Astrocyte (in vitro differentiated cells and primary cell): ENCODE data around the gene NUAK2. TPM values are rescaled to one million over a fixed set of nuclear protein-coding genes. Genes with fewer than 3 reads are reported as not detected.

Experiments
- DNase-seq: peaks from one replicate; pipeline ENCODE4 v3.0.0-alpha.2; 2010; ENCODE audit warnings: low read depth
- FAIRE-seq: peaks from 2 replicates; lab custom pipeline; 2011; peaks lifted over from hg19 to GRCh38; lab: Jason Lieb, UNC
- H2AFZ ChIP-seq: 2 replicates; pipeline ENCODE4 v1.6.0; 2012; ENCODE audit warnings: low read depth, low read length, inconsistent platforms
- H3K27ac ChIP-seq: 2 replicates; pipeline ENCODE4 v1.5.1; 2011; ENCODE audit warnings: low read depth, low read length, inconsistent platforms
- H3K27me3 ChIP-seq: 2 replicates; pipeline ENCODE4 v1.6.0; 2011; ENCODE audit warnings: low read length, inconsistent platforms; ENCODE audit not compliant: insufficient read depth
- H3K36me3 ChIP-seq: 2 replicates; pipeline ENCODE4 v1.5.1; 2011; ENCODE audit warnings: low read length, inconsistent platforms; ENCODE audit not compliant: insufficient read depth
- H3K4me1 ChIP-seq: 2 replicates; pipeline ENCODE4 v1.5.1; 2011; ENCODE audit warnings: low read length, inconsistent platforms; ENCODE audit not compliant: insufficient read depth
- H3K4me2 ChIP-seq: 2 replicates; pipeline ENCODE4 v1.6.0; 2012; ENCODE audit warnings: low read length, inconsistent platforms
- H3K4me3 ChIP-seq: 2 replicates; pipeline ENCODE4 v1.5.1; 2011; ENCODE audit warnings: low read depth, mild to moderate bottlenecking, low read length, inconsistent platforms; ENCODE audit not compliant: insufficient read depth
- H3K79me2 ChIP-seq: 2 replicates; pipeline ENCODE4 v1.6.0; 2012; ENCODE audit warnings: mild to moderate bottlenecking, low read length, inconsistent platforms; ENCODE audit not compliant: insufficient read depth
- H3K9ac ChIP-seq: 2 replicates; pipeline ENCODE4 v1.6.0; 2012; ENCODE audit warnings: mild to moderate bottlenecking, low read length, inconsistent platforms
- H3K9me3 ChIP-seq: 2 replicates; pipeline ENCODE4 v1.5.1; 2012; ENCODE audit warnings: low read depth, mild to moderate bottlenecking, low read length, inconsistent platforms; ENCODE audit not compliant: insufficient read depth
- H4K20me1 ChIP-seq: 2 replicates; pipeline ENCODE4 v1.6.0; 2012; ENCODE audit warnings: low read length, inconsistent platforms; ENCODE audit not compliant: insufficient read depth
- H3K27ac Mint-ChIP-seq: one replicate; pipeline ENCODE4 v1.8.0; 2021; ENCODE audit warnings: mild to moderate bottlenecking, mixed read lengths; ENCODE audit not compliant: unreplicated experiment
- H3K27me3 Mint-ChIP-seq: one replicate; pipeline ENCODE4 v1.8.0; 2021; ENCODE audit warnings: low read depth, mixed read lengths; ENCODE audit not compliant: unreplicated experiment
- H3K36me3 Mint-ChIP-seq: one replicate; pipeline ENCODE4 v1.8.0; 2021; ENCODE audit warnings: low read depth, mixed read lengths; ENCODE audit not compliant: unreplicated experiment
- H3K4me1 Mint-ChIP-seq: one replicate; pipeline ENCODE4 v1.8.0; 2021; ENCODE audit warnings: low read depth, mixed read lengths; ENCODE audit not compliant: unreplicated experiment
- H3K4me3 Mint-ChIP-seq: one replicate; pipeline ENCODE4 v1.8.0; 2021; ENCODE audit warnings: mild to moderate bottlenecking, moderate library complexity, mixed read lengths; ENCODE audit not compliant: unreplicated experiment
- H3K9me3 Mint-ChIP-seq: one replicate; pipeline ENCODE4 v1.8.0; 2021; ENCODE audit warnings: mild to moderate bottlenecking, mixed read lengths; ENCODE audit not compliant: unreplicated experiment
- EZH2 ChIP-seq: IDR thresholded peaks from 2 replicates; pipeline ENCODE4 v1.6.1; 2012; ENCODE audit warnings: mild to moderate bottlenecking, low read length, inconsistent platforms; ENCODE audit not compliant: insufficient read depth
- total RNA-seq: library from RNA; stranded (reverse); gene quantifications from 2 replicates; pipeline ENCODE4 v1.2.1, GENCODE V29; 2021
- TF ChIP-seq, protein P1 (sequence below): IDR thresholded peaks from 2 replicates; pipeline ENCODE4 v1.5.1; 2011; ENCODE audit warnings: low read depth, mild to moderate bottlenecking, inconsistent platforms, low read length, moderate library complexity; ENCODE audit not compliant: insufficient read depth

NUAK2 gene
- total RNA-seq, 1 donor from 2014 or later, result 49.4 TPM

DNA sequence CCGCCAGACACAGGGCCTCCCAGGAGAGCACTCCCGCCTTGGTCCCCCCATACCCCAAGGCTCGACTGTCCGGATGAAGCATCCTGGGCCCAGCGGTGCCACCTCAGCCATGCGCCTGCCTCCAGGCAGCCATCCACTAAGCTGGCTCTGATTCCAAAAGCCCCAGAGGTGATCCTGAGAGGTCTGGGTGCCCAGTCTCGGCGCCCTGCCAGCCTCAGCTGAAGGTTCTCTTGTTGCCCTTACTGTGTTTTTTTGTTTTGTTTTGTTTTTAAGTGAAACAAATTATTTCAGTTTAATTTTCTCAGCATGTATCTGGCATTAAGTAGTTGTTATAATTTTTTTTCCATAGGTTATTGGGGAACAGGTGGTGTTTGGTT lies 44.9 kb downstream of the NUAK2 start:
- H4K20me1 ChIP-seq, result no peaks in the 10 kb centered on the region
- peaks cover 7% of the 10 kb centered on the region for H3K4me1 ChIP-seq
- Mint-ChIP-seq H3K36me3 (peaks cover 4% of the 10 kb centered on the region), H3K9me3 (peaks cover 6% of the 10 kb centered on the region), H3K4me1 (peaks cover 8% of the 10 kb centered on the region), H3K4me3 (no peak overlapping the region), H3K27me3 (no peaks in the 10 kb centered on the region), H3K27ac (no peak overlapping the region)
- no peaks in the 10 kb centered on the region for H3K27me3 ChIP-seq
- H3K9ac ChIP-seq, result no peak overlapping the region
- H3K79me2 ChIP-seq, result no peaks in the 10 kb centered on the region
- TF ChIP-seq, protein P1, sequence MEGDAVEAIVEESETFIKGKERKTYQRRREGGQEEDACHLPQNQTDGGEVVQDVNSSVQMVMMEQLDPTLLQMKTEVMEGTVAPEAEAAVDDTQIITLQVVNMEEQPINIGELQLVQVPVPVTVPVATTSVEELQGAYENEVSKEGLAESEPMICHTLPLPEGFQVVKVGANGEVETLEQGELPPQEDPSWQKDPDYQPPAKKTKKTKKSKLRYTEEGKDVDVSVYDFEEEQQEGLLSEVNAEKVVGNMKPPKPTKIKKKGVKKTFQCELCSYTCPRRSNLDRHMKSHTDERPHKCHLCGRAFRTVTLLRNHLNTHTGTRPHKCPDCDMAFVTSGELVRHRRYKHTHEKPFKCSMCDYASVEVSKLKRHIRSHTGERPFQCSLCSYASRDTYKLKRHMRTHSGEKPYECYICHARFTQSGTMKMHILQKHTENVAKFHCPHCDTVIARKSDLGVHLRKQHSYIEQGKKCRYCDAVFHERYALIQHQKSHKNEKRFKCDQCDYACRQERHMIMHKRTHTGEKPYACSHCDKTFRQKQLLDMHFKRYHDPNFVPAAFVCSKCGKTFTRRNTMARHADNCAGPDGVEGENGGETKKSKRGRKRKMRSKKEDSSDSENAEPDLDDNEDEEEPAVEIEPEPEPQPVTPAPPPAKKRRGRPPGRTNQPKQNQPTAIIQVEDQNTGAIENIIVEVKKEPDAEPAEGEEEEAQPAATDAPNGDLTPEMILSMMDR, result no peak
- TF ChIP-seq EZH2, result no peak
- no peak for FAIRE-seq
- H3K4me3 ChIP-seq, result no peak overlapping the region
- H3K27ac ChIP-seq, result no peak overlapping the region
- H3K9me3 ChIP-seq, result no peaks in the 10 kb centered on the region
- no peak overlapping the region for H3K4me2 ChIP-seq
- H2AFZ ChIP-seq, result no peak overlapping the region
- no peaks in the 10 kb centered on the region for H3K36me3 ChIP-seq
- no peak for DNase-seq

DNA sequence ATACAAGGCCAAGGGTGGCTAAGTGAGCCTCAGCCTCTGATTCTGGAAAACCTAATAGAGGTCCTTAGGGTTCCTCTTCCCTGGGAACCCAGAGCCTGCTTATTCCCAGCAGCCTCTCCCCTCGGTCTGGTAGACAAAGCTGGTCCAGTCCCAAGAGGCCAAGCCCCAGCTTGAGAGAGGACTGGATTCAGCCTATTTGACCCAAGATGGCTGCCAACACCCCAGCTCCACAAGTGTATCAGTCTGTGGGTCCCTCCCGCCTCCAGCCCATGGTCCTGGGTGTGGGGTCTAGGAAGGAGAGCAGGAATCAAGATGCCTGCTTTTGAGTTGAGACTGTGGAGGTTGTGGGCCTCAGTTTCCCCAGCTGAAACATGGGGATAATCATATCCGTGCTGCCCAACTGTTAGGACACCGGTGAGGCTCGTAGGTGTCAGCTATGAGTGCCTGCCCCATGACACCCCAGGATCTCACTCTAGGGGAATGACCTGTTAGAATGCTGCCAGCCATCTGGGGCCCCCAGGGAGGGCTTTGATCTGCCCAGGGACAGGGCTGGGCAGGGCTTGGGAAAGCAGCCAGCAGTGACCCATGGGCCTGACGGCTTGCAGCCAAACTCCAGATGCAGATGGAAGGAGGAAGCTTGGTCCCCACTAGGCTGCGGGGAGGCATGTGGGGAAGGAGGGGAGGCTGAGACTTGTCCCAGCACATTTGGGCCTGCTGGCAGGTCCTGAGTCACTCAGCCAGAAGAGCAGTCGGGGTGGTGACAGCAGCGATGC lies 45.4 kb downstream of the NUAK2 start:
- Mint-ChIP-seq H3K27me3 (no peaks in the 10 kb centered on the region), H3K27ac (no peak overlapping the region), H3K4me1 (peaks cover 8% of the 10 kb centered on the region), H3K9me3 (peaks cover 3% of the 10 kb centered on the region), H3K4me3 (no peak overlapping the region), H3K36me3 (peaks cover 4% of the 10 kb centered on the region)
- Histone ChIP-seq H3K4me3 (no peak overlapping the region), H3K9ac (no peak overlapping the region), H3K79me2 (no peaks in the 10 kb centered on the region), H4K20me1 (no peaks in the 10 kb centered on the region), H3K4me1 (peaks cover 12% of the 10 kb centered on the region), H3K27me3 (no peaks in the 10 kb centered on the region), H3K4me2 (no peak overlapping the region), H3K27ac (no peak overlapping the region), H2AFZ (no peak overlapping the region), H3K36me3 (no peaks in the 10 kb centered on the region), H3K9me3 (no peaks in the 10 kb centered on the region)
- TF ChIP-seq, protein P1, result no peak
- TF ChIP-seq EZH2, result no peak
- no peak for DNase-seq
- FAIRE-seq, result no peak

DNA sequence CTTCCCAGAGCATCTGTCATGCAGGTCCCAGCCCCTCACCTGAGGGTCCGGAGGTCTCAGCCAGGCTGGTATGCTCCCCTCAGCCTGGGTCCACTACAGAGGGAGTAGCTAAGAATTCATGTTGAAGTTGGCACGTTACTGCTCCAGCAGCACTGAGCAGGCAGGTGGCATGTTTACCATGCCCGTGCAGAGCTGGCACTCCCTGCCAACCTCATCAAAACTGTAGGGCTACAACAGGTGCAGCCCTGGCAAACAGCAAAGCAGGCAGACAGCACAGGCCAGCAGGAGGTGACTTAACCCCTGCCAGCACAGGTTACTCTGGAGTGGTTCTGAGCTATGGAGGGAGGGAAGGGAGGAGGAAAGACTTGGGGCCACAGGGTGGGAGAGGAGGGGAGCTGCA lies 46.4 kb downstream of the NUAK2 start:
- H3K9ac ChIP-seq, result no peak overlapping the region
- Mint-ChIP-seq H3K4me3 (no peak overlapping the region), H3K9me3 (no peaks in the 10 kb centered on the region), H3K4me1 (peaks cover 11% of the 10 kb centered on the region), H3K27me3 (no peaks in the 10 kb centered on the region), H3K27ac (no peak overlapping the region), H3K36me3 (peaks cover 9% of the 10 kb centered on the region)
- no peak for TF ChIP-seq EZH2
- TF ChIP-seq, protein P1, result no peak
- DNase-seq, result no peak
- no peak overlapping the region for H3K27ac ChIP-seq
- H3K4me1 ChIP-seq, result peaks cover 19% of the 10 kb centered on the region
- no peak overlapping the region for H3K4me3 ChIP-seq
- no peaks in the 10 kb centered on the region for H3K36me3 ChIP-seq
- no peak overlapping the region for H2AFZ ChIP-seq
- no peaks in the 10 kb centered on the region for H3K79me2 ChIP-seq
- no peak for FAIRE-seq
- H3K4me2 ChIP-seq, result no peak overlapping the region
- H3K27me3 ChIP-seq, result no peaks in the 10 kb centered on the region
- H4K20me1 ChIP-seq, result no peaks in the 10 kb centered on the region
- no peaks in the 10 kb centered on the region for H3K9me3 ChIP-seq
